CD4-positive, alpha-beta memory T cell (primary cell): ENCODE data around the gene GRK2. TPM values are rescaled to one million over a fixed set of nuclear protein-coding genes. Genes with fewer than 3 reads are reported as not detected.

Source experiments
- CTCF ChIA-PET: fragments of 350-600 bp; sonication (Branson Sonifier 250); formaldehyde crosslinking; loops from one replicate; lab custom pipeline; 2021; ENCODE audit warnings: inconsistent platforms; ENCODE audit not compliant: partially characterized antibody; lab: Charles Lee
- POLR2A ChIA-PET: fragments of 350-600 bp; sonication (Branson Sonifier 250); formaldehyde crosslinking; loops from one replicate; lab custom pipeline; 2021; ENCODE audit not compliant: partially characterized antibody; lab: Charles Lee
- DNase-seq, 5 donors: peaks; one replicate each; pipeline versions ENCODE4 v3.0.0 to v3.0.0-alpha.2; 2020 to 2022; ENCODE audit warnings: mixed read lengths in 1 of 5
- H3K27ac ChIP-seq: one replicate; pipeline ENCODE4 v1.7.0; 2013; ENCODE audit warnings: low read depth, low read length
- H3K27me3 ChIP-seq: 2 replicates; pipeline ENCODE4 v1.7.0; 2013; ENCODE audit warnings: mild to moderate bottlenecking, low read length, moderate library complexity; ENCODE audit not compliant: insufficient read depth
- H3K36me3 ChIP-seq: 2 replicates; pipeline ENCODE4 v1.7.0; 2013; ENCODE audit warnings: mild to moderate bottlenecking, low read length, moderate library complexity; ENCODE audit not compliant: insufficient read depth
- H3K4me1 ChIP-seq: 2 replicates; pipeline ENCODE4 v1.7.0; 2013; ENCODE audit warnings: mild to moderate bottlenecking, low read length, moderate library complexity; ENCODE audit not compliant: insufficient read depth
- H3K4me3 ChIP-seq, 2 donors: one replicate each; pipeline ENCODE4 v1.7.0; 2013; ENCODE audit warnings: low read length in 2 of 2, mild to moderate bottlenecking in 1 of 2
- H3K9me3 ChIP-seq, 2 donors: one replicate each; pipeline ENCODE4 v1.7.0; 2013; ENCODE audit warnings: low read length in 2 of 2, control low read depth in 1 of 2; ENCODE audit not compliant: control insufficient read depth in 1 of 2
- H3K27ac Mint-ChIP-seq, 7 donors: one replicate each; pipeline ENCODE4 v1.8.0; 2020 to 2021; ENCODE audit warnings: mixed read lengths in 7 of 7, mild to moderate bottlenecking in 6 of 7, inconsistent platforms in 3 of 7, moderate library complexity in 3 of 7
- H3K27me3 Mint-ChIP-seq, 2 donors: one replicate each; pipeline ENCODE4 v1.8.0; 2020 to 2021; ENCODE audit warnings: mixed read lengths in 2 of 2
- H3K36me3 Mint-ChIP-seq, 2 donors: one replicate each; pipeline ENCODE4 v1.8.0; 2020 to 2021; ENCODE audit warnings: mixed read lengths in 2 of 2, inconsistent platforms in 1 of 2, mild to moderate bottlenecking in 1 of 2
- H3K4me1 Mint-ChIP-seq, 4 donors: one replicate each; pipeline ENCODE4 v1.8.0; 2020 to 2021; ENCODE audit warnings: mixed read lengths in 4 of 4, mild to moderate bottlenecking in 1 of 4
- H3K4me3 Mint-ChIP-seq, 8 donors: one replicate each; pipeline ENCODE4 v1.8.0; 2020 to 2021; ENCODE audit warnings: mixed read lengths in 8 of 8, mild to moderate bottlenecking in 7 of 8, moderate library complexity in 6 of 8, inconsistent platforms in 3 of 8
- H3K9me3 Mint-ChIP-seq, 8 donors: one replicate each; pipeline ENCODE4 v1.8.0; 2020 to 2021; ENCODE audit warnings: mixed read lengths in 8 of 8, mild to moderate bottlenecking in 5 of 8, inconsistent platforms in 3 of 8, moderate library complexity in 1 of 8
- intact Hi-C: fragments of 100-400 bp; cut with micrococcal nuclease; formaldehyde crosslinking; loops from one replicate; pipeline ENCODE4 v1.15.1; 2023
- polyA plus RNA-seq, 2 donors: library from polyadenylated mRNA; unstranded; fragments of 300-500 nt; fragmentation: Illumina TruSeq; gene quantifications; one replicate each; pipeline ENCODE4 v1.2.3, GENCODE V29; 2021
- total RNA-seq, 2 experiments: library from RNA; stranded (reverse); gene quantifications; one replicate each; pipeline ENCODE4 v1.2.3, GENCODE V29; 2021

The GRK2 gene
- total and polyA plus RNA-seq, 4 experiments from 2014 or later: 12.8 to 310 (median 181) TPM

GRCh38 chr11:67243051-67243450, 23.2 kb upstream of the GRK2 start:
- POLR2A ChIA-PET: interaction anchor here (2.8 kb wide), 1 partner anchor 11 kb away, joined by 14 read pairs; no protein-coding TSS in a partner anchor
- Histone ChIP-seq H3K27me3 (no peaks in the 10 kb centered on the region), H3K27ac (peak overlapping the region; percentile 97), H3K36me3 (peaks cover 51% of the 10 kb centered on the region), H3K4me1 (peaks cover 39% of the 10 kb centered on the region), H3K4me3 (peak overlapping the region in 1 of 2 donors; percentile 5), H3K9me3 (no peaks in the 10 kb centered on the region)
- H3K27me3 Mint-ChIP-seq: no peaks in the 10 kb centered on the region
- DNase-seq: no peak
- peaks cover 0 to 3% (median 0%) of the 10 kb centered on the region in 8 donors for H3K9me3 Mint-ChIP-seq
- peaks cover 56 to 70% of the 10 kb centered on the region in 2 donors for H3K36me3 Mint-ChIP-seq
- peaks cover 43 to 77% (median 51%) of the 10 kb centered on the region in 4 donors for H3K4me1 Mint-ChIP-seq
- intact Hi-C loops: no loop called here
- H3K4me3 Mint-ChIP-seq: peak overlapping the region; percentile 96 to 100 (median 99)
- CTCF ChIA-PET: interaction anchor here (1.2 kb wide), 2 partner anchors 19 to 75 kb away, joined by 3 to 4 read pairs; no protein-coding TSS in a partner anchor
- peak overlapping the region; percentile 85 to 100 (median 95) for H3K27ac Mint-ChIP-seq

DNA sequence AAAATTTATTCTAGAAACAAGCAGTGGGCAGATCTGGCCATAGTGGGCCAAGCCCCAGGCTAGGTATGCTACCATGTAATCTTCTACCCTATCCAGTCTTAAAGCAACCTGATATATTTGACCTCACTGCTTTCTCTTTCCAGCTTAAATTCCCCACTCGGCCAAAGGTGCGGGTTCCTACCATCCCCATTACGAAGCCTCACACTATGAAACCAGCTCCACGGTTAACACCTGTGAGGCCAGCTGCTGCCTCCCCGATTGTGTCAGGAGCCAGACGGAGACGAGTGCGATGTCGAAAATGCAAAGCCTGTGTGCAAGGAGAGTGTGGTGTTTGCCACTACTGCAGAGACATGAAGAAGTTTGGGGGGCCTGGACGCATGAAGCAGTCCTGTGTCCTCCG, 21.2 kb upstream of the GRK2 start:
- Histone ChIP-seq H3K36me3 (peaks cover 71% of the 10 kb centered on the region), H3K4me1 (peaks cover 25% of the 10 kb centered on the region), H3K27me3 (no peaks in the 10 kb centered on the region), H3K9me3 (no peaks in the 10 kb centered on the region), H3K27ac (no peak overlapping the region), H3K4me3 (no peak overlapping the region)
- peak overlapping the region in 1 of 8 donors; percentile 59 for H3K4me3 Mint-ChIP-seq
- H3K9me3 Mint-ChIP-seq: peaks cover 0 to 2% (median 0%) of the 10 kb centered on the region in 8 donors
- intact Hi-C loops: no loop called here
- ChIA-PET POLR2A (interaction anchor here (2.8 kb wide), 1 partner anchor 9 kb away, joined by 14 read pairs; no protein-coding TSS in a partner anchor), CTCF (interaction anchor here (0.9 to 1.3 kb wide), 2 partner anchors 17 to 138 kb away, joined by 3 to 4 read pairs; no protein-coding TSS in a partner anchor)
- H3K36me3 Mint-ChIP-seq: peaks cover 76 to 86% of the 10 kb centered on the region in 2 donors
- H3K27me3 Mint-ChIP-seq: no peaks in the 10 kb centered on the region
- H3K27ac Mint-ChIP-seq: peak overlapping the region in 6 of 7 donors; percentile 54 to 87 (median 75)
- peaks cover 35 to 78% (median 49%) of the 10 kb centered on the region in 4 donors for H3K4me1 Mint-ChIP-seq
- no peak for DNase-seq

DNA sequence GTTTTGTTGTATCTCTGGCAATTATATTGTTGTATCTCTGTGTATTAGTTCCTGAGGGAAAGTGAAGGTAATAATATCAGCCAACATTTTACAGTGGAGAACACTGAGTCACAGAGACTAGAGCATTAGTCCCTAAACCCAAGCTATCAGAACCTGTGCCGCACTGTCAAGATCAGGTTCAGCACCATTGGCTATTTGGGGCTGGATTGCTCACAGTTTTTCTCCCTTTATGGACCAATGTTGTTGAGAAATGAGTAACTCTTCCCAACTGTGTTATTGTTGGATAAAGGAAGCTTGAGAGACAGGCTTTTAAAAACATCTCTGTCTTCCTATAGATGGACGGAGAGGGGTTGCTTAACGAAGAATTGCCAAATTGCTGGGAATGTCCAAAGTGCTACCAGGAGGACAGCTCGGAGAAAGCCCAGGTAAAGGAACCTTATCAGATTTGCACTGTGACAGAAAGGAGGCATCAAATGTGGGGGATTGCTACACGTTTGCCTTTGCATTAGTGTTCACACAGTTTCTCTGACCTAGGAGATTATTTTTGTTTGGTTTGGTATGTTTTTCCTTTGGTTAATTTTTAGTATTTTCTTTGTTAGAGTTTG, 18.2 kb upstream of the GRK2 start:
- peaks cover 29% of the 10 kb centered on the region for H3K4me1 ChIP-seq
- no peak overlapping the region for H3K4me3 Mint-ChIP-seq
- H3K4me3 ChIP-seq: no peak overlapping the region
- intact Hi-C loops: no loop called here
- ChIA-PET POLR2A (interaction anchor here (0.6 kb wide), 1 partner anchor 95 kb away, joined by 7 read pairs; no protein-coding TSS in a partner anchor), CTCF (interaction anchor here (2.3 kb wide), 1 partner anchor 15 kb away, joined by 12 read pairs; no protein-coding TSS in a partner anchor)
- peaks cover 94% of the 10 kb centered on the region for H3K36me3 ChIP-seq
- H3K36me3 Mint-ChIP-seq: peaks cover 79 to 90% of the 10 kb centered on the region in 2 donors
- no peak for DNase-seq
- peaks cover 0 to 1% (median 0%) of the 10 kb centered on the region in 8 donors for H3K9me3 Mint-ChIP-seq
- peaks cover 27 to 73% (median 46%) of the 10 kb centered on the region in 4 donors for H3K4me1 Mint-ChIP-seq
- H3K27ac Mint-ChIP-seq: peak overlapping the region in 4 of 7 donors; percentile 24 to 77 (median 56)
- no peaks in the 10 kb centered on the region for H3K27me3 Mint-ChIP-seq
- no peak overlapping the region for H3K27ac ChIP-seq
- H3K27me3 ChIP-seq: no peaks in the 10 kb centered on the region
- no peaks in the 10 kb centered on the region for H3K9me3 ChIP-seq

DNA sequence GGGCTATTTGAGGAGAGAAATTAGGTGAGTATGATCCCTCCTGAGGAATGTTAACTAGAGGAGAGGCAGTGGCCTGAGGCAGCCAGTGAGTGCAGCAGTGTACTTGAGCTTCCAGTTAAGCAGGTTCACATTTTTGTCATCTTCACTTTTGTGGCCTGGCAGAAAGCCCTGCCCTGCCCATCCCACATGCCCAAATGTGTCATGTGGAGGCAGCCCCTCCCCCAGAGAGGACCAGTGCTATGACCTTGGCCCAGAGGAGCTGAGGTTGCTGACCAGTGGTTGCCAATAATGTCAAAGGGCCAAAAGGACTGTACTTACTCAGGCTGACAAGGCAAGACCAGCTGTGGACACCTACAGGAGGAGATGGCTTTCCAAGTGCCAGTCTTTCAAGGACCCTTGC, 17.6 kb upstream of the GRK2 start:
- ChIA-PET CTCF (no interaction called here), POLR2A (interaction anchor here (0.6 to 8.1 kb wide), 3 partner anchors 8 to 94 kb away, joined by 3 to 64 read pairs (median 7); no protein-coding TSS in a partner anchor)
- no peaks in the 10 kb centered on the region for H3K27me3 Mint-ChIP-seq
- Histone ChIP-seq H3K4me3 (no peak overlapping the region), H3K27me3 (no peaks in the 10 kb centered on the region), H3K9me3 (no peaks in the 10 kb centered on the region), H3K36me3 (peaks cover 94% of the 10 kb centered on the region), H3K4me1 (peaks cover 23% of the 10 kb centered on the region), H3K27ac (no peak overlapping the region)
- intact Hi-C loops: no loop called here
- peaks cover 80 to 91% of the 10 kb centered on the region in 2 donors for H3K36me3 Mint-ChIP-seq
- peaks cover 0 to 3% (median 0%) of the 10 kb centered on the region in 8 donors for H3K9me3 Mint-ChIP-seq
- peaks cover 25 to 74% (median 47%) of the 10 kb centered on the region in 4 donors for H3K4me1 Mint-ChIP-seq
- DNase-seq: no peak
- H3K27ac Mint-ChIP-seq: peak overlapping the region in 3 of 7 donors; percentile 41 to 77 (median 70)
- H3K4me3 Mint-ChIP-seq: no peak overlapping the region

- H3K4me3 Mint-ChIP-seq: peak overlapping the region in 1 of 8 donors; percentile 20
- Histone ChIP-seq H3K27me3 (no peaks in the 10 kb centered on the region), H3K36me3 (peaks cover 97% of the 10 kb centered on the region), H3K4me1 (peaks cover 15% of the 10 kb centered on the region), H3K9me3 (no peaks in the 10 kb centered on the region), H3K27ac (no peak overlapping the region), H3K4me3 (no peak overlapping the region)
- DNase-seq: peak in 1 of 5 donors; percentile 15
- H3K9me3 Mint-ChIP-seq: peaks cover 0 to 2% (median 0%) of the 10 kb centered on the region in 8 donors
- H3K27ac Mint-ChIP-seq: peak overlapping the region in 5 of 7 donors; percentile 30 to 78 (median 36)
- H3K4me1 Mint-ChIP-seq: peaks cover 14 to 63% (median 35%) of the 10 kb centered on the region in 4 donors
- H3K27me3 Mint-ChIP-seq: no peaks in the 10 kb centered on the region
- ChIA-PET POLR2A (interaction anchor here (1.3 to 8.1 kb wide), 4 partner anchors 10 to 68 kb away, joined by 3 to 64 read pairs (median 4); partner anchors contain the start of gene ANKRD13D), CTCF (interaction anchor here (0.6 to 3.8 kb wide), 5 partner anchors 10 to 132 kb away, joined by 3 to 16 read pairs (median 3); no protein-coding TSS in a partner anchor)
- H3K36me3 Mint-ChIP-seq: peaks cover 81 to 93% of the 10 kb centered on the region in 2 donors
- intact Hi-C loops: no loop called here
These were observed 15.9 kb upstream of the GRK2 start for GRCh38 chr11:67250059-67251043.

GRCh38 chr11:67251841-67252240, 14.4 kb upstream of the GRK2 start:
- peaks cover 0 to 7% (median 0%) of the 10 kb centered on the region in 8 donors for H3K9me3 Mint-ChIP-seq
- no peaks in the 10 kb centered on the region for H3K27me3 Mint-ChIP-seq
- H3K27ac ChIP-seq: peak overlapping the region; percentile 1
- peaks cover 76 to 94% of the 10 kb centered on the region in 2 donors for H3K36me3 Mint-ChIP-seq
- H3K4me3 ChIP-seq: no peak overlapping the region
- peaks cover 10 to 53% (median 33%) of the 10 kb centered on the region in 4 donors for H3K4me1 Mint-ChIP-seq
- intact Hi-C loops: no loop called here
- DNase-seq: peak in 1 of 5 donors; percentile 24
- ChIA-PET CTCF (interaction anchor here (1.0 to 3.8 kb wide), 5 partner anchors 10 to 131 kb away, joined by 3 to 16 read pairs (median 10); no protein-coding TSS in a partner anchor), POLR2A (interaction anchor here (1.4 to 8.1 kb wide), 2 partner anchors 12 to 66 kb away, joined by 3 to 64 read pairs; no protein-coding TSS in a partner anchor)
- no peaks in the 10 kb centered on the region for H3K9me3 ChIP-seq
- H3K4me3 Mint-ChIP-seq: no peak overlapping the region
- H3K36me3 ChIP-seq: peaks cover 96% of the 10 kb centered on the region
- H3K4me1 ChIP-seq: peaks cover 15% of the 10 kb centered on the region
- no peaks in the 10 kb centered on the region for H3K27me3 ChIP-seq
- H3K27ac Mint-ChIP-seq: peak overlapping the region in 5 of 7 donors; percentile 5 to 78 (median 22)
